ENCODE measurements around the gene UBXN6. TPM values are rescaled to one million over a fixed set of nuclear protein-coding genes. Genes with fewer than 3 reads are reported as not detected.

Gene UBXN6
- 75.3 and 97.5 TPM in 2 replicates for total RNA-seq

GRCh38 chr19:4457654-4458395, at the start of gene UBXN6:
Gene UBXN6, minus strand, starts transcription at chr19:4457794. Its CDS starts 97 bp downstream, at chr19:4457697.

GRCh38 chr19:4472174-4472974, 14.8 kb upstream of the UBXN6 start, which contains the start of gene HDGFL2:
Gene HDGFL2, plus strand, starts transcription at chr19:4472297. Its CDS starts 54 bp downstream, at chr19:4472351.

GRCh38 chr19:4402171-4403004, 55.2 kb downstream of the UBXN6 start, which contains the start of gene CHAF1A:
Gene CHAF1A, plus strand, starts transcription at chr19:4402640. Its CDS starts 123 bp downstream, at chr19:4402763.

DNA sequence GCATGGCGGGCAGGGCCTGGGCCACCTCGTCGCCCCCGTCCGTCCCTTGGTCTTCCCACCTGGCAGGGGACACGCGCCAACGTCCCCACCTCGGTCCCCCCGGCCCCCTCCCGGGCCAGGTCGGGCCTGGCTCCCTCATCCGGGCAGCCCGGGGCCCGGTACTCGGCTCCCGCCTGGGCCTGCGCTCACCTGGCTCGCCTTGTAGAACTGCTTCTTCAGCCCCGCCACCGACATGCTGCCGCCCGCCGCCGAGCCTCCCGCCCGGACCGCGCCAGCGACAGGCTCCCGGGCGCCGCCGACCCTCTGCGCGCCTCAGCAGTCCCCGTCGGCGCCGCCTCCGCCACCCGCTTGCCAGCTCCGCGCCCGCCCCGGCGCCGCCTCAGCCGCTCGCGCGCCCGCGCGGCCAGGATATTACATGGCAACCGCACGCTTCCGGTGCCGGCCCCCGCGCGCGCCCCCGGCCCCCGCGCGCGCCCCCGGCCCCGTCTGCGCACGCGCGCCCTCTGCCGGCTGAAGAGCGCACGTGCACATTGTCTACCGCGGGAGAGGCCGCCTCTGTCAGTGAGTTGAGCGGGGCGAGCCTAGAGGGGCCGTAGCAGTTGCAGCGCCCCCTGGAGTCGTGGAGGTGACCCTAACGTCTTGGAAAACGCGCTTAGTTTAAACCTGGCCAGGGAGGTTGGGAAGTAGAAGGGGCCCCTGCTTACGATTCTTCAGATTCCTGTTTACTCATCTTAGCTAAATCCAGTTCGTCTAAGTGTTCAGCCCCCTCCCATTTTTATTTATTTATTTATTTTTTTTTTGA, 57.3 kb downstream of the UBXN6 start, which contains the start of gene SH3GL1:
TSS of gene SH3GL1 (minus strand) at position 413 of the 802 bp plus-strand sequence. CDS start at position 234, 179 bp downstream.

Other genes with a start within 250 kb of the UBXN6 start
- 0.09 and 0.54 TPM in 2 replicates for gene EBI3, start 228.3 kb downstream of the UBXN6 start, total RNA-seq
- 17.4 and 17.6 TPM in 2 replicates for gene YJU2, start 210.7 kb downstream of the UBXN6 start, total RNA-seq
- not detected in 2 replicates for gene SHD, start 178.5 kb downstream of the UBXN6 start, total RNA-seq
- not detected in 2 replicates for gene TMIGD2, start 155.4 kb downstream of the UBXN6 start, total RNA-seq
- gene FSD1, start 153.2 kb downstream of the UBXN6 start, total RNA-seq, result 2.4 and 2.6 TPM in 2 replicates
- 32.1 and 36.4 TPM in 2 replicates for gene STAP2, start 119.0 kb downstream of the UBXN6 start, total RNA-seq
- 5.8 and 8.9 TPM in 2 replicates for gene MPND, start 114.2 kb downstream of the UBXN6 start, total RNA-seq
- 41.2 and 83.9 TPM in 2 replicates for gene SH3GL1, start 57.2 kb downstream of the UBXN6 start, total RNA-seq
- 3.4 and 3.7 TPM in 2 replicates for gene CHAF1A, start 55.2 kb downstream of the UBXN6 start, total RNA-seq
- 43.0 and 45.8 TPM in 2 replicates for gene HDGFL2, start 14.5 kb upstream of the UBXN6 start, total RNA-seq
- 1.1 and 1.5 TPM in 2 replicates for gene PLIN4, start 60.7 kb upstream of the UBXN6 start, total RNA-seq
- gene PLIN5, start 77.4 kb upstream of the UBXN6 start, total RNA-seq, result 23.5 and 27.5 TPM in 2 replicates
- gene LRG1, start 82.2 kb upstream of the UBXN6 start, total RNA-seq, result 0.95 and 2.4 TPM in 2 replicates
- 27.9 and 41.9 TPM in 2 replicates for gene SEMA6B, start 101.9 kb upstream of the UBXN6 start, total RNA-seq
- gene TNFAIP8L1, start 181.7 kb upstream of the UBXN6 start, total RNA-seq, result 61.8 and 96.2 TPM in 2 replicates
- gene MYDGF, start 212.5 kb upstream of the UBXN6 start, total RNA-seq, result 143 and 186 TPM in 2 replicates